Right ventricle myocardium superior (tissue), 1 donor: ENCODE data around the gene SMYD3. TPM values are rescaled to one million over a fixed set of nuclear protein-coding genes. Genes with fewer than 3 reads are reported as not detected.
A peak's percentile ranks its signal among the peaks of the same experiment; 100 is the strongest.

Experiments
- ATAC-seq: fragments of 200-7000 bp; cut with Tn5 transposase; one replicate; pipeline ENCODE4 v1.9.1; 2020; ENCODE audit warnings: mild to moderate bottlenecking; ENCODE audit not compliant: poor library complexity
- DNase-seq: peaks from one replicate; pipeline ENCODE4 v3.0.0-alpha.2; 2020
- intact Hi-C: fragments of 100-400 bp; cut with DNase I; formaldehyde crosslinking; loops from one replicate; pipeline ENCODE4 v1.11.2; 2022
- long read RNA-seq: library from polyadenylated mRNA; unstranded; transcript quantifications from one replicate; pipeline ENCODE4 v2.0.0, GENCODE V29; 2021
- total RNA-seq: library from RNA; stranded (reverse); fragmentation: NEBNext Ultra II Directional; extraction: Animal tissue kit (Norgen Biotek cat#: 25700); gene quantifications from one replicate; pipeline ENCODE4 v1.2.1, GENCODE V29; 2021
- donor health status: DM: no; HTN: yes; CAD: no; lungs with severe emphysema.

Gene SMYD3
- total RNA-seq = 9.4 TPM
- long read RNA-seq = 0 reads

- intact Hi-C loops = no loop called here
These were observed at the start of gene SMYD3 for GRCh38 chr1:246506674-246507481. Gene SMYD3, minus strand, starts transcription at chr1:246507279.

GRCh38 chr1:246554201-246554600, 47.1 kb upstream of the SMYD3 start:
- DNase-seq (no peak), ATAC-seq (no peak)
- intact Hi-C loops = no loop called here

More at GRCh38 chr1:246506674-246507481, at the start of gene SMYD3:
- DNase-seq (peak; percentile 88), ATAC-seq (peak; percentile 99)

GRCh38 chr1:246552110-246552509, 45.0 kb upstream of the SMYD3 start:
- ATAC-seq = no peak

GRCh38 chr1:246550402-246550801, 43.3 kb upstream of the SMYD3 start:
- no peak for DNase-seq
- no peak for ATAC-seq
- intact Hi-C loops = no loop called here

More at GRCh38 chr1:246552110-246552509, 45.0 kb upstream of the SMYD3 start:
- no peak for DNase-seq
- intact Hi-C loops = no loop called here

- ATAC-seq (no peak), DNase-seq (no peak)
- intact Hi-C loops = no loop called here
These were observed 42.6 kb upstream of the SMYD3 start for GRCh38 chr1:246549665-246550064.

- ATAC-seq (no peak), DNase-seq (no peak)
- intact Hi-C loops = no loop called here
These were observed 36.9 kb upstream of the SMYD3 start for GRCh38 chr1:246544001-246544400.

- ATAC-seq (no peak), DNase-seq (no peak)
- intact Hi-C loops = no loop called here
These were observed 33.8 kb upstream of the SMYD3 start for GRCh38 chr1:246540738-246541491.

- intact Hi-C loops = no loop called here
- DNase-seq = no peak
- no peak for ATAC-seq
These were observed 30.8 kb upstream of the SMYD3 start for GRCh38 chr1:246537887-246538286.

- no peak for ATAC-seq
- intact Hi-C loops = no loop called here
- no peak for DNase-seq
These were observed 30.4 kb upstream of the SMYD3 start for GRCh38 chr1:246537441-246537840.

- no peak for DNase-seq
- ATAC-seq = no peak
- intact Hi-C loops = no loop called here
These were observed 27.0 kb upstream of the SMYD3 start for GRCh38 chr1:246534114-246534513.

- ATAC-seq = no peak
- DNase-seq = no peak
- intact Hi-C loops = no loop called here
These were observed 26.4 kb upstream of the SMYD3 start for GRCh38 chr1:246533371-246533905.

GRCh38 chr1:246532519-246532918, 25.4 kb upstream of the SMYD3 start:
- intact Hi-C loops = no loop called here
- no peak for DNase-seq

GRCh38 chr1:246530482-246530881, 23.4 kb upstream of the SMYD3 start:
- intact Hi-C loops = no loop called here
- no peak for DNase-seq

More at GRCh38 chr1:246532519-246532918, 25.4 kb upstream of the SMYD3 start:
- no peak for ATAC-seq

GRCh38 chr1:246528933-246529731, 22.1 kb upstream of the SMYD3 start:
- DNase-seq = no peak

More at GRCh38 chr1:246530482-246530881, 23.4 kb upstream of the SMYD3 start:
- ATAC-seq = no peak

GRCh38 chr1:246527402-246528088, 20.5 kb upstream of the SMYD3 start:
- intact Hi-C loops = no loop called here
- ATAC-seq = no peak
- DNase-seq = no peak

More at GRCh38 chr1:246528933-246529731, 22.1 kb upstream of the SMYD3 start:
- intact Hi-C loops = no loop called here
- ATAC-seq = no peak

- DNase-seq (no peak), ATAC-seq (no peak)
These were observed 19.8 kb upstream of the SMYD3 start for GRCh38 chr1:246526915-246527314.

GRCh38 chr1:246526380-246526779, 19.3 kb upstream of the SMYD3 start:
- no peak for ATAC-seq
- intact Hi-C loops = no loop called here

More at GRCh38 chr1:246526915-246527314, 19.8 kb upstream of the SMYD3 start:
- intact Hi-C loops = no loop called here

GRCh38 chr1:246519514-246519913, 12.4 kb upstream of the SMYD3 start:
- DNase-seq (no peak), ATAC-seq (no peak)
- intact Hi-C loops = no loop called here

More at GRCh38 chr1:246526380-246526779, 19.3 kb upstream of the SMYD3 start:
- no peak for DNase-seq
